ENCODE results near the gene MIF.
"Not testable (repeated sequence)": the region's sequence is repeated elsewhere in the genome, so short reads cannot be mapped to it uniquely, and the experiment has no call there.

Gene MIF

DNA sequence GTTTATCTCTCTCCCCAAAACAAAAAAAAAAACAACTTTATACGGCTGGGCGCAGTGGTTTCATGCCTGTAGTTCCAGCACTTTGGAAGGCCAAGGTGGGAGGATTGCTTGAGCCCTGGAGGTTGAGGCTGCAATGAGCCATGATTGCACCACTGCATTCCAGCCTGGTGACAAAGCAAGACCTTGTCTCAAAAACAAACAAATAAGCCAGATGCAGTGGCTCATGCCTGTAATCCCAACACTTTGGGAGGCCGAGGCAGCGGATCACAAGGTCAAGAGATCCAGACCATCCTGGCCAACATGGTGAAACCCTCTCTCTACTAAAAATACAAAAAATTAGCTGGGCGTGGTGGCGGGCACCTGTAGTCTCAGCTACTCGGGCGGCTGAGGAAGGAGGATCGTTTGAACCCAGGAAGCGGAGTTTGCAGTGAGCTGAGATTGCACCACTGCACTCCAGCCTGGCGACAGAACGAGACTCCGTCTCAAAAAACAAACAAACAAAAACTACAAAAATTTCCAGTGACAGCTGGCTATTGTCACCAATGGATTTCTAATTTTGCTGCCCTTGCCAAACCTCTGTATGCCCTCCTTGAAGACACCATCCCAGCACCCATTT lies 27.5 kb downstream of the MIF start:
- not testable (repeated sequence) for H3K4me1 ChIP-seq (ENCODE audit: control insufficient read depth in 1 of 2, insufficient read depth in 2 of 2, low read length in 2 of 2); H3K4me3 ChIP-seq (ENCODE audit: low read depth in 1 of 2, low read length in 2 of 2); H3K27ac ChIP-seq (ENCODE audit: low read length); H3K27me3 ChIP-seq (ENCODE audit: low read depth, low read length); H3K9me3 ChIP-seq (ENCODE audit: control insufficient read depth in 1 of 2, low read length in 2 of 2)
- H3K36me3 ChIP-seq (ENCODE audit: control insufficient read depth in 1 of 2, insufficient read depth in 2 of 2, low read length in 2 of 2), result peaks cover 0 to 43% of the 10 kb centered on the region in 2 donors

DNA sequence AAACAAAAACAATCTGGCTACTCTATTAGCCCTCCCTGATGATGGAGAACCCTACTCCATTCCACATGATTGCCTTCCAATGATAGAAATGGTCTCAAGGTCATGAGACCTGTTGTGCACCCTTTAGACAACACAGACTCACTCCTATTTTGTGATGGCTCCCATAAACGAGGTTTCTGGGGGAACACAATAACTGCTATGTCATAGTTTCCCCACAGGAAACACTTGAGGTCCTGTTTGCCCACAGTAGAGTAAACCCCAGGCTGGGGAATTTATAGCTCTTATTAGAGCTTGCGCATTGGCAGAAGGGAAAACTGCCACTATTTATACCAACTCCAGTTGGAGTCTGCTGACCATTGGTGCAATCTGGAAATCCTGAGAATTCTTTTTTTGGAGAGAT lies 28.7 kb downstream of the MIF start:
- H3K9me3 ChIP-seq (ENCODE audit: control insufficient read depth in 1 of 2, low read length in 2 of 2), result peaks cover 0 to 3% of the 10 kb centered on the region in 2 donors
- no peaks in the 10 kb centered on the region for H3K4me1 ChIP-seq (ENCODE audit: control insufficient read depth in 1 of 2, insufficient read depth in 2 of 2, low read length in 2 of 2)
- no peaks in the 10 kb centered on the region for H3K27me3 ChIP-seq (ENCODE audit: low read depth, low read length)
- no peak overlapping the region for H3K4me3 ChIP-seq (ENCODE audit: low read depth in 1 of 2, low read length in 2 of 2)
- H3K27ac ChIP-seq (ENCODE audit: low read length), result no peak overlapping the region
- peaks cover 0 to 42% of the 10 kb centered on the region in 2 donors for H3K36me3 ChIP-seq (ENCODE audit: control insufficient read depth in 1 of 2, insufficient read depth in 2 of 2, low read length in 2 of 2)

DNA sequence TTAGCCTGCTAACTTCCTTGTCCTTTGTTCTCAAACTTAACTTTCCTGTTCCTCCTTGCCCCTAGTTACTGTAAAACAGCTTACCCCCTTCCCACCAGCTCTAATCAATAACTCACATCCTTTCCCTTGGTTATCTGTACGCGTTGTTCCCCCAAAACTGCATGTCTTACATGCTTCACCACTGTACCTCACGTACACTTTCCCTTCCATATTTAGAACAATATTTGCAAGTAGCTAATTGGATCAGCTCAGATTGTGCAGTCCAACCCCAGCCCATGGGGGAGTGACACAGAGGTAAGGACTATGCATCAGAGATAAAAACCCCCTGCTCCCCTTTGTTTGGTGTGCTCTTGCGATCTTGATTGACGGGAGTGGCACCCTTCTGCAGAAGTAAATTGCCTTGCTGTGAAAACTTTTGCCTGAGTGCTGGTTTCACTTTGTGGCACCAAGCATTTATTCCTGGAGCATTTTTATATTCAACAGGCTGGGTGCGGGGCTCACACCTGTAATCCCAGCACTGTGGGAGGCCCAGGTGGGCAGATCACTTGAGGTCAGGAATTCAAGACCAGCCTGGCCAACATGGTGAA lies 30.9 kb downstream of the MIF start:
- Histone ChIP-seq H3K27me3 (ENCODE audit: low read depth, low read length) (no peaks in the 10 kb centered on the region), H3K27ac (ENCODE audit: low read length) (no peak overlapping the region), H3K4me1 (ENCODE audit: control insufficient read depth in 1 of 2, insufficient read depth in 2 of 2, low read length in 2 of 2) (no peaks in the 10 kb centered on the region), H3K4me3 (ENCODE audit: low read depth in 1 of 2, low read length in 2 of 2) (no peak overlapping the region), H3K36me3 (ENCODE audit: control insufficient read depth in 1 of 2, insufficient read depth in 2 of 2, low read length in 2 of 2) (peaks cover 0 to 45% of the 10 kb centered on the region in 2 donors), H3K9me3 (ENCODE audit: control insufficient read depth in 1 of 2, low read length in 2 of 2) (peaks cover 0 to 3% of the 10 kb centered on the region in 2 donors)

DNA sequence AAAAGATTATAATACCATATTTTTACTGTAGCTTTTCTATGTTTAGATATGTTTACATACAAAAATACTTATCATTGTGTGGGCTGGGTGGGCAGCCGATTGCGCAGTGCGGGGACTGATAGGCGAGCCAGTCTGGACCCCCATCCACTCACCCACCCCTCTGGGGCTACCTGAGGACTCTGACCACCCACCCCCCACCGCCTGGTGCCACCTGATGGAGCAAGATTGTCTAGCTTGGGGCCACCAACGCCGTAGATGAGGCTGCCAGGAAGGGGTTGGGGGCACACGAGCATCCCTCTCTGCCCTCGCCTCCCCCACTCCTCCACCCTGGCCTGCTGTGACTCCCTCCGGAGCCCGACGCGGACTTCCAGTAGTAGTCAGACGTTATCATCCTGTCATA lies 32.4 kb downstream of the MIF start:
- Histone ChIP-seq H3K27me3 (ENCODE audit: low read depth, low read length) (no peaks in the 10 kb centered on the region), H3K9me3 (ENCODE audit: control insufficient read depth in 1 of 2, low read length in 2 of 2) (peaks cover 0 to 3% of the 10 kb centered on the region in 2 donors), H3K36me3 (ENCODE audit: control insufficient read depth in 1 of 2, insufficient read depth in 2 of 2, low read length in 2 of 2) (peaks cover 0 to 45% of the 10 kb centered on the region in 2 donors), H3K4me3 (ENCODE audit: low read depth in 1 of 2, low read length in 2 of 2) (no peak overlapping the region), H3K4me1 (ENCODE audit: control insufficient read depth in 1 of 2, insufficient read depth in 2 of 2, low read length in 2 of 2) (no peaks in the 10 kb centered on the region), H3K27ac (ENCODE audit: low read length) (no peak overlapping the region)

DNA sequence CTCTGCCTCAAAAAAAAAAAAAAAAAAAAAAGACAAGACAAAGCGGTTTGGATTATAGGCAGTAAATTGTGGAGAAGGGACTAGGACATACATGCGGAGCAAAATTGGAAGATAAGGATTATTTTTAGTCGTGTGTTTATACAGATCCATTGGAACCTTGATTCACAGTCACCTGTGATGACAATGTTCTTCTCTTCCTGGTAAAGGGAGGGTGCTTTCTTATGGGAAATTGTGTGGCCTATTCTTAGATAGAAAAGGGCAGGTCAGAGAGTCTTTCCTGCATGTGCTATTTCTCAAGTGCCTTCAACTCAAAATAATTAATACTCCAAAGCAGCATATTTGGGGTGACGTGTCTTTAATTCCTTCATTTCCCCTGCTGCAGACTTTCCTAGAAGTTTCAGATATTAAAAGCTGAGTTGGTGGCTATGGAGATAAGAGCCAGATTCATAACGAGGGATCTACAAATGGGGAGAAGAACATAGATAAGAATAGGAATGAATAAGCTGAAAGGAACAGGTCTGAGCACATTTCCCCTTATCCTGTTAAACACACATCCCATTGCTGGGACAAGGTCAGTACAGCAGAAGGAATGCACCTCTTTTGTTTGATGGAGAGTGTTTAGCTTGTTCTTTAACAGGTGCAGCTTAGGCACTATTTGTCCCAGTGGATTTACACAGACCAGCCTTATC lies 44.3 kb downstream of the MIF start:
- H3K4me1 ChIP-seq (ENCODE audit: control insufficient read depth in 1 of 2, insufficient read depth in 2 of 2, low read length in 2 of 2), result no peaks in the 10 kb centered on the region
- no peak overlapping the region for H3K27ac ChIP-seq (ENCODE audit: low read length)
- H3K4me3 ChIP-seq (ENCODE audit: low read depth in 1 of 2, low read length in 2 of 2), result no peak overlapping the region
- H3K9me3 ChIP-seq (ENCODE audit: control insufficient read depth in 1 of 2, low read length in 2 of 2), result no peaks in the 10 kb centered on the region
- H3K36me3 ChIP-seq (ENCODE audit: control insufficient read depth in 1 of 2, insufficient read depth in 2 of 2, low read length in 2 of 2), result no peaks in the 10 kb centered on the region
- no peaks in the 10 kb centered on the region for H3K27me3 ChIP-seq (ENCODE audit: low read depth, low read length)

- H3K4me1 ChIP-seq (ENCODE audit: control insufficient read depth in 1 of 2, insufficient read depth in 2 of 2, low read length in 2 of 2), result no peaks in the 10 kb centered on the region
- no peak overlapping the region for H3K4me3 ChIP-seq (ENCODE audit: low read depth in 1 of 2, low read length in 2 of 2)
- no peaks in the 10 kb centered on the region for H3K27me3 ChIP-seq (ENCODE audit: low read depth, low read length)
- H3K27ac ChIP-seq (ENCODE audit: low read length), result no peak overlapping the region
- no peaks in the 10 kb centered on the region for H3K9me3 ChIP-seq (ENCODE audit: control insufficient read depth in 1 of 2, low read length in 2 of 2)
- H3K36me3 ChIP-seq (ENCODE audit: control insufficient read depth in 1 of 2, insufficient read depth in 2 of 2, low read length in 2 of 2), result no peaks in the 10 kb centered on the region
Observed at GRCh38 chr22:23939017-23939357, 44.8 kb downstream of the MIF start.

- H3K27ac ChIP-seq (ENCODE audit: low read length); H3K36me3 ChIP-seq (ENCODE audit: control insufficient read depth in 1 of 2, insufficient read depth in 2 of 2, low read length in 2 of 2); H3K4me1 ChIP-seq (ENCODE audit: control insufficient read depth in 1 of 2, insufficient read depth in 2 of 2, low read length in 2 of 2); H3K27me3 ChIP-seq (ENCODE audit: low read depth, low read length); H3K9me3 ChIP-seq (ENCODE audit: control insufficient read depth in 1 of 2, low read length in 2 of 2); H3K4me3 ChIP-seq (ENCODE audit: low read depth in 1 of 2, low read length in 2 of 2): not testable (repeated sequence)
Observed at GRCh38 chr22:23940166-23940565, 46.0 kb downstream of the MIF start.

Data from muscle layer of duodenum (tissue), 2 donors.